Tibial nerve (tissue), 3 donors: Measurements from ENCODE around the gene CHIC2.

Experiments
- CTCF ChIP-seq, 5 experiments: fragments of 200-600 bp in 3 of 5; fragments of 450-650 bp in 2 of 5; sonication (generic) in 3 of 5; IDR thresholded peaks; one replicate each; pipeline ENCODE4 v1.5.1; 2016 to 2019; ENCODE audit warnings: antibody characterized with exemption in 5 of 5, mild to moderate bottlenecking in 3 of 5, moderate library complexity in 2 of 5
- POLR2A ChIP-seq, 2 donors: fragments of 450-650 bp; IDR thresholded peaks; one replicate each; pipeline ENCODE4 v1.6.1; 2017; ENCODE audit warnings: antibody characterized with exemption in 2 of 2, mild to moderate bottlenecking in 2 of 2, moderate library complexity in 2 of 2

GRCh38 chr4:53990641-53991040 is 73.8 kb downstream of the CHIC2 start:
- TF ChIP-seq CTCF (IDR thresholded peaks at IDR 0.05) (no peak), POLR2A (IDR thresholded peaks at IDR 0.05) (no peak)
